ENCODE data around the gene AAK1. TPM values are rescaled to one million over a fixed set of nuclear protein-coding genes. Genes with fewer than 3 reads are reported as not detected.

AAK1 gene
- total and polyA plus RNA-seq, 10 of the 15 experiments (the other 5 are each of a cell fraction or from before 2014, with no cell fraction given) = 2.9 to 41.4 (median 17.5) TPM

DNA sequence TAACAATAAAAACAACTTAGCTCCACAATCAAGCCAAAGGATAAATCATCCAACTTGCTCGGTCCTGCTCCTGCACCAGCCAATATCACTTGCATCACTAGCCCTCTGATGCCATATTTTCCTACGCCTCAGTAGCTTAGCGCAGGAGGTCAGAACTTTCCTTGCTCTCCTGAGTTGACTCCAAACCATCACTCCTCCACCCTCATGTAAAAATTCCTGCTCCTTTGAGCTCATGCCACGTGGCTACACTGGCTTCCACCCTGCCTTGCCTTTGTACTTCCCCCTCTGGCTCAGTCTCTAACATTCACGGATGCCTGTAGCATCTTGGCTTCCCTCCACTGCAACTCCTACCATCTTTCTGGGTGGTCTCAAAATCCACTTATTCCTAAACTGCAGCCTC lies 25.2 kb downstream of the AAK1 start (continued):
- no peak for TF ChIP-seq ZBTB4 (CRISPR knock-in tag; IDR thresholded peaks at IDR 0.05)
- no peak for TF ChIP-seq MYC (IDR thresholded peaks at IDR 0.05; ENCODE audit: insufficient read depth, insufficient read length, insufficient replicate concordance, low read length, severe bottlenecking)
- TF ChIP-seq SIN3A (IDR thresholded peaks at IDR 0.05; ENCODE audit: low read depth, low read length) = no peak
- no peak for TF ChIP-seq BRCA1 (IDR thresholded peaks at IDR 0.05; ENCODE audit: low read depth, low read length)
- no peak for TF ChIP-seq RAD21 (IDR thresholded peaks at IDR 0.05; ENCODE audit: insufficient read depth, low read depth, low read length)
- TF ChIP-seq GATAD2B (conservative IDR thresholded peaks at IDR 0.05; ENCODE audit: low read depth) = no peak

DNA sequence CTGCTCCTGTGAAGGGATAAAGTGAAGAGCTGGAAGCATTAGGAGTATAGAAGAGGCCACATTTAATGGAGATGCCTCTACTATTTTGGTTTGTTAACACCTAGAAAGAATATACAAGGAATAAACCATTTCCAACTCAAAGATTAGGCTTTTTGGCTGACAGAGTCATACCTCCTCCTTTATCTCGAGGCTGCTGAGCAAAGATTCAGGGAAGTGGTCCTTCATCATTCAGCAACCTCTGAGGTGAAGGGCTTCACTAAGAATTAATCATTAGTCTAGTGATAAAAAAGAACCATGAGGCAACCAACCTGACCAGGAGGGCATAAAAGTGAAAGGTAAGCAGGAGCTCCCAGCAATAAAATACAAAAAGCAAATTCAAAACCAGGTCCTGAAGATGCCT lies 25.8 kb downstream of the AAK1 start:
- ChIA-PET RAD21 (ENCODE audit: unreplicated experiment) (interaction anchor here (1.2 to 2.0 kb wide), 2 partner anchors 23 to 53 kb away, joined by 3 to 5 read pairs; no protein-coding TSS in a partner anchor), CTCF (interaction anchor here (0.9 to 3.5 kb wide), 3 partner anchors 16 to 107 kb away, joined by 3 to 10 read pairs (median 10); no protein-coding TSS in a partner anchor)
- H3K79me2 ChIP-seq (ENCODE audit: control insufficient read depth, insufficient read depth, low read length) = peaks cover 43% of the 10 kb centered on the region

More for the DNA sequence above, 25.8 kb downstream of the AAK1 start:
- Histone ChIP-seq H3K4me3 (no peak overlapping the region), H3K27me3 (replicated peaks in 1 of 2; ENCODE audit: control insufficient read depth in 2 of 2, insufficient read depth in 2 of 2, low read length in 1 of 2) (no peaks in the 10 kb centered on the region), H2AFZ (ENCODE audit: control insufficient read depth, low read depth, low read length) (no peak overlapping the region), H3K4me2 (ENCODE audit: control insufficient read depth, insufficient read depth) (no peak overlapping the region), H3K9me3 (replicated peaks; ENCODE audit: control insufficient read depth, insufficient read depth, low read length) (peaks cover 6% of the 10 kb centered on the region; the same call in 1 of the 3 replicates), H4K20me1 (ENCODE audit: control insufficient read depth, insufficient read depth) (no peaks in the 10 kb centered on the region), H3K9ac (ENCODE audit: control insufficient read depth, insufficient read depth, low read length) (no peak overlapping the region), H3K27ac (ENCODE audit: control insufficient read depth, insufficient read depth) (no peak overlapping the region), H3K36me3 (ENCODE audit: control insufficient read depth in 2 of 2, insufficient read depth in 2 of 2, low read length in 1 of 2) (no peaks in the 10 kb centered on the region; a peak in 2 of 4 replicates), H3K4me1 (ENCODE audit: control insufficient read depth, insufficient read depth, low read length) (peaks cover 34% of the 10 kb centered on the region)
- no peak for DNase-seq (ENCODE audit: low read depth, low spot score)
- intact Hi-C loops (cut with micrococcal nuclease; ENCODE audit: unreplicated experiment) = no loop called here
- in situ Hi-C loops (cut with MboI) = no loop called here
- no peak for TF ChIP-seq TAF1 (IDR thresholded peaks at IDR 0.05; ENCODE audit: borderline replicate concordance, low read depth, low read length)
- ChIA-PET SMC1A (ENCODE audit: uncharacterized antibody, unreplicated experiment) (interaction anchor here (0.6 to 2.4 kb wide), 6 partner anchors 11 to 96 kb away, joined by 3 to 10 read pairs (median 4); partner anchors contain the start of gene AAK1), POLR2A (interaction anchor here (1.2 to 1.7 kb wide), 3 partner anchors 20 to 34 kb away, joined by 3 to 6 read pairs (median 4); no protein-coding TSS in a partner anchor)
- ATAC-seq = no peak
- FAIRE-seq = no peak
- 56% methylated on average over 1 of the region's 1 CpG for WGBS (ENCODE audit: insufficient coverage, insufficient replicate concordance, low lambda C conversion rate, missing lambda C conversion rate)
- no TSS peak for BruUV-seq (replicated peaks)

Measured in GM12878 (cell line).